DND-41 (cell line): ENCODE results near the gene SART3.

ENCODE experiments used
- CTCF ChIP-seq: IDR thresholded peaks from 2 replicates; pipeline ENCODE4 v1.5.1; 2012; ENCODE audit warnings: borderline replicate concordance, low read length, moderate library complexity, mild to moderate bottlenecking; ENCODE audit not compliant: poor library complexity, severe bottlenecking; ENCODE audit errors: extremely low read depth
- EZH2 ChIP-seq: IDR thresholded peaks from 3 replicates; pipeline ENCODE4 v1.6.1; 2012; ENCODE audit warnings: borderline replicate concordance, low read depth, mild to moderate bottlenecking, moderate library complexity, low read length, inconsistent platforms; ENCODE audit not compliant: severe bottlenecking

GRCh38 chr12:108525681-108526080 is 35.3 kb downstream of the SART3 start:
- TF ChIP-seq EZH2 (no peak), CTCF (no peak)
